Right lobe of liver (tissue), 6 donors: ENCODE measurements around the gene EXD3. TPM values are rescaled to one million over a fixed set of nuclear protein-coding genes. Genes with fewer than 3 reads are reported as not detected.

Source experiments
- ATAC-seq, 4 donors: fragments of 200-7000 bp; cut with Tn5 transposase; one replicate each; pipeline ENCODE4 v1.9.1; 2020; ENCODE audit warnings: mild to moderate bottlenecking in 4 of 4, moderate library complexity in 4 of 4
- DNase-seq, 3 donors: peaks; one replicate each; pipeline ENCODE4 v3.0.0-alpha.2; 2020
- H3K27ac ChIP-seq, 3 donors: fragments of 200-600 bp; one replicate each; pipeline ENCODE4 v1.8.0; 2022
- H3K27me3 ChIP-seq, 2 donors: fragments of 200-600 bp; one replicate each; pipeline ENCODE4 v1.8.0; 2022
- H3K36me3 ChIP-seq, 4 donors: fragments of 200-600 bp; sonication (generic) in 1 of 4; one replicate each; pipeline versions ENCODE4 v1.5.1 to v1.8.0; 2017 to 2022; ENCODE audit warnings: control low read depth in 1 of 4
- H3K4me1 ChIP-seq, 4 donors: fragments of 200-600 bp; sonication (generic) in 1 of 4; one replicate each; pipeline versions ENCODE4 v1.5.1 to v1.8.0; 2017 to 2022; ENCODE audit warnings: control low read depth in 1 of 4
- H3K4me3 ChIP-seq, 3 donors: fragments of 200-600 bp; one replicate each; pipeline ENCODE4 v1.8.0; 2022
- H3K9me3 ChIP-seq, 4 donors: fragments of 200-600 bp; sonication (generic) in 1 of 4; one replicate each; pipeline versions ENCODE4 v1.5.1 to v1.8.0; 2017 to 2022; ENCODE audit warnings: control low read depth in 1 of 4
- CTCF ChIP-seq, 4 donors: fragments of 200-600 bp in 3 of 4; fragments of 450-650 bp in 1 of 4; IDR thresholded peaks; one replicate each; pipeline versions ENCODE4 v1.5.1 to v1.8.0; 2016 to 2022; ENCODE audit warnings: antibody characterized with exemption in 4 of 4, mild to moderate bottlenecking in 2 of 4
- POLR2A ChIP-seq: fragments of 450-650 bp; IDR thresholded peaks from one replicate; pipeline ENCODE4 v1.6.1; 2017; ENCODE audit warnings: antibody characterized with exemption, mild to moderate bottlenecking
- WGBS: methylation state at CpG from one replicate; pipeline ENCODE4 v1.1.6; 2018; ENCODE audit warnings: low coverage, low lambda C conversion rate; ENCODE audit not compliant: insufficient coverage; ENCODE audit errors: missing lambda C conversion rate; 5-methylcytosine and 5-hydroxymethylcytosine counted together
- intact Hi-C, 2 donors: fragments of 100-400 bp; cut with DNase I; formaldehyde crosslinking; loops; one replicate each; pipeline versions ENCODE4 v1.11.2 to v1.14.1; 2022
- total RNA-seq, 6 experiments: library from RNA; depleted of rRNA in 2 of 6; stranded (reverse); fragments of >200 nt in 2 of 6; fragmentation: NEBNext Ultra II Directional in 3 of 6; extraction: Animal tissue kit (Norgen Biotek cat#: 25700) in 3 of 6; gene quantifications; one replicate each; pipeline versions ENCODE4 v1.1.0 to v1.2.4, GENCODE V29; 2016 to 2023
- donor health status: DM: no; HTN: yes; CAD: no.
- donor health status: DM: no; HTN: no; CAD: no.
- donor health status: DM: no; HTN: no; CAD: no.
- donor health status: DM: no; HTN: yes; CAD: no.
- donor health status: DM: no; HTN: yes; CAD: no.

EXD3 gene
- total RNA-seq, 6 experiments from 2014 or later, result 3.3 to 14.4 (median 10.6) TPM

DNA sequence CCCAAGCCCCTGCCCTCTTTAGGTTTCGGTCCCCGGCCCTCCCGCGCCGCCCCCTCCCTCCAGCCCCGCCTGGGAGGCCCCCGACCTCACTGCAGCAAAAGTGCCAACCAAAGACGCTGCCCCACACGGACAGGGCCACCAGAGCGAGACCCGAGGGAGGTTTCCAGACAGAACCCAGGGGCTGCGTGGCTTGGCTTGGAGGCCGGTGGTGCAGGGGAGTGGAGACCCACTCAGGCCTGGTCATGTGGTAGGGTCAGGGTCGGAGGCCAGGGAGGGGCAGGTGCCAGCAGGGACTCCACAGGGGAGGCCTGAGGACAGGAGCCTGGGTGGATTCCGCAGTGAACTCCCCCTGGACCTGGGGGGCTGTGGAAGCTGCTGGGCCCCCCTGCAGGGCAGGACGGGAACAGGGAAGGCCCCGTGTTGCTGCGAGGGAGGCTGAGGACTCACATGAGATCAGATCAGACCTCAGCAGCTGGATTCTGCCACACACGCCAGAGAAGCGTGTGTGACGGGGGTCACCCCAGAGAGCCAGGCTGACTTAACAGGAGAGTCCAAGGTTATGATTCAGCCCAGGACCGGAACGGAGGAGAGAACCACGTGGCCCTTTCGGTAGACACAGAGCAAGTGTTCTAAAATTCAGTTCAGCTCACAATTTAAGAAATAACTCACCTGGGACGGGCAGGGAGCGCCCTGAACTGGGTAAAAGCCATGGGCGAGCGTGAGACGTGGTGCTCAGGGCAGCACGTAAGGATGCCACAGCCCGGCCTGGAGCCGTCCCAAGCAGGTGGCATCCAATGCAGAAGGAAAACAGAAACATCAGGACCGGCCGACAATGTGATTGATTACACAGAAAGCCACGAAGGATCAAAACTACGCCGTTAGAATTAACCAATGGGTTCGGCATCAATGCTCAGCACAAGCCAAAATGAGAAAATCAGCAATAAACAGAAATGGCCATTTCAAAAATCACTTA, 38.9 kb downstream of the EXD3 start:
- Histone ChIP-seq H3K4me3 (no peak overlapping the region), H3K9me3 (no peaks in the 10 kb centered on the region), H3K27me3 (no peaks in the 10 kb centered on the region), H3K36me3 (no peaks in the 10 kb centered on the region), H3K27ac (no peak overlapping the region), H3K4me1 (no peaks in the 10 kb centered on the region)
- no peak for TF ChIP-seq CTCF (IDR thresholded peaks at IDR 0.05)
- no peak for TF ChIP-seq POLR2A
- intact Hi-C loops, result no loop called here
- DNase-seq (peak in 2 of 3 donors; percentile 19 to 43), ATAC-seq (no peak)
- 83% methylated on average over 18 of the region's 39 CpGs for WGBS

GRCh38 chr9:137383081-137383783, 39.7 kb downstream of the EXD3 start:
- ATAC-seq (no peak), DNase-seq (peak in 2 of 3 donors; percentile 14 to 48)
- Histone ChIP-seq H3K27ac (no peak overlapping the region), H3K4me1 (no peaks in the 10 kb centered on the region), H3K9me3 (no peaks in the 10 kb centered on the region), H3K4me3 (no peak overlapping the region), H3K36me3 (no peaks in the 10 kb centered on the region), H3K27me3 (no peaks in the 10 kb centered on the region)
- 93% methylated on average over 3 of the region's 27 CpGs for WGBS
- TF ChIP-seq POLR2A (no peak), CTCF (IDR thresholded peaks at IDR 0.05) (no peak)
- intact Hi-C loops, result no loop called here

GRCh38 chr9:137382444-137383080, 40.4 kb downstream of the EXD3 start:
- Histone ChIP-seq H3K27me3 (no peaks in the 10 kb centered on the region), H3K36me3 (no peaks in the 10 kb centered on the region), H3K9me3 (no peaks in the 10 kb centered on the region), H3K27ac (no peak overlapping the region), H3K4me3 (no peak overlapping the region), H3K4me1 (no peaks in the 10 kb centered on the region)
- intact Hi-C loops, result no loop called here
- DNase-seq (peak; percentile 17 to 46 (median 45)), ATAC-seq (peak; percentile 11 to 26 (median 18))
- 85% methylated on average over 7 of the region's 25 CpGs for WGBS
- no peak for TF ChIP-seq CTCF (IDR thresholded peaks at IDR 0.05)
- no peak for TF ChIP-seq POLR2A

GRCh38 chr9:137381501-137382443, 41.2 kb downstream of the EXD3 start:
- no peak overlapping the region for H3K27ac ChIP-seq
- no peaks in the 10 kb centered on the region for H3K36me3 ChIP-seq
- no peaks in the 10 kb centered on the region for H3K27me3 ChIP-seq
- WGBS, result 90% methylated on average over 43 of the region's 53 CpGs
- H3K4me3 ChIP-seq, result no peak overlapping the region
- intact Hi-C loops, result no loop called here
- peak in 2 of 3 donors; percentile 42 to 50 for DNase-seq
- no peaks in the 10 kb centered on the region for H3K4me1 ChIP-seq
- no peaks in the 10 kb centered on the region for H3K9me3 ChIP-seq
- ATAC-seq, result peak in 1 of 4 donors; percentile 11
- TF ChIP-seq CTCF (IDR thresholded peaks at IDR 0.05) (no peak), POLR2A (no peak)
